GM12875 (cell line): Measurements from ENCODE around the gene ZNHIT6.

Source experiments
- H3K4me3 ChIP-seq: one replicate; pipeline ENCODE4 v1.5.1; 2011; ENCODE audit warnings: low read depth, low read length, control low read depth
- CTCF ChIP-seq: IDR thresholded peaks from 2 replicates; pipeline ENCODE4 v1.5.1; 2011; ENCODE audit warnings: low read depth, mild to moderate bottlenecking, control low read depth, inconsistent platforms, low read length, moderate library complexity, borderline replicate concordance; ENCODE audit not compliant: insufficient read depth

Gene ZNHIT6

GRCh38 chr1:85611425-85611824, 96.8 kb downstream of the ZNHIT6 start:
- TF ChIP-seq CTCF: no peak
- H3K4me3 ChIP-seq: no peak overlapping the region

GRCh38 chr1:85609976-85610375, 98.3 kb downstream of the ZNHIT6 start:
- H3K4me3 ChIP-seq: no peak overlapping the region
- TF ChIP-seq CTCF: no peak

- TF ChIP-seq CTCF: no peak
Measured at GRCh38 chr1:85608851-85609250, 99.4 kb downstream of the ZNHIT6 start.

GRCh38 chr1:85607921-85608265, 100.3 kb downstream of the ZNHIT6 start:
- no peak overlapping the region for H3K4me3 ChIP-seq
- no peak for TF ChIP-seq CTCF

More at GRCh38 chr1:85608851-85609250, 99.4 kb downstream of the ZNHIT6 start:
- H3K4me3 ChIP-seq: no peak overlapping the region

GRCh38 chr1:85607126-85607920, 100.9 kb downstream of the ZNHIT6 start:
- no peak for TF ChIP-seq CTCF
- no peak overlapping the region for H3K4me3 ChIP-seq

- H3K4me3 ChIP-seq: no peak overlapping the region
- no peak for TF ChIP-seq CTCF
Measured at GRCh38 chr1:85606414-85606800, 101.8 kb downstream of the ZNHIT6 start.
